ENCODE measurements around the gene XRN2.
"Not testable (repeated sequence)": the region's sequence is repeated elsewhere in the genome, so short reads cannot be mapped to it uniquely, and the experiment has no call there.

- not testable (repeated sequence) for TF ChIP-seq CTCF, EZH2 (IDR thresholded peaks at IDR 0.05)
Measured at GRCh38 chr20:21413996-21414395, 110.9 kb downstream of the XRN2 start.
